Measurements from ENCODE around the gene ADGRA3. TPM values are rescaled to one million over a fixed set of nuclear protein-coding genes. Genes with fewer than 3 reads are reported as not detected.
"Not testable (repeated sequence)": the region's sequence is repeated elsewhere in the genome, so short reads cannot be mapped to it uniquely, and the experiment has no call there.

ADGRA3 gene
- total RNA-seq, 2 donors from 2014 or later: 51.8 to 54.9 TPM

DNA sequence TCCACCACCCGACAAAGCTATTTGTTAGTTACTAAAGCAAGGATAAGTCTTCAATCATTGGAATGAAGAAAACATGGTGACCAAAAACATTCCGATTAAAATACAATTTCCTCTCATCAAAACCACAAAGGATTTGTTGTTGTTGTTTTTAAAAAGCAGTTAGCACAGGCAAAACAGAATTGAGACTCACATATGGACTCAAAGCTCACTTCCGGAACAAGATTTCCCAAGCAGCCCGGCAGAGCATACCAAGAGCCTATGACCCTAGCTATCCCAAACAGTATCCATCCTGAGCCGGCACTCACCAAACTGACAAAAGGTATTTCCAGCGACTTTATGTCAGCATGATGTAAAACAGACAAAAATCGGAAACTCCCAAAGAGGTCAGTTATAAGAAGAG, 39.9 kb downstream of the ADGRA3 start:
- H3K9me3 ChIP-seq (ENCODE audit: control insufficient read depth, low read length): peaks cover 21% of the 10 kb centered on the region
- H3K9me3 Mint-ChIP-seq: peaks cover 10% of the 10 kb centered on the region
- no peaks in the 10 kb centered on the region for H3K27me3 ChIP-seq (ENCODE audit: control insufficient read depth, insufficient read depth, low read length, poor library complexity, severe bottlenecking)
- H3K36me3 ChIP-seq (ENCODE audit: control insufficient read depth, insufficient read depth, low read length): peaks cover 6% of the 10 kb centered on the region
- no peaks in the 10 kb centered on the region for H3K27me3 Mint-ChIP-seq (ENCODE audit: insufficient read depth)
- peak overlapping the region; percentile 55 for H3K27ac Mint-ChIP-seq
- WGBS, 2 experiments (ENCODE audit: insufficient coverage in 1 of 2, insufficient read length in 1 of 2): 95 to 100% methylated on average over 2 to 7 of the region's 7 CpGs
- no peak overlapping the region for H3K9ac ChIP-seq (ENCODE audit: extremely low read depth, low read length, poor library complexity, severe bottlenecking)
- H3K4me1 ChIP-seq (ENCODE audit: control insufficient read depth, insufficient read depth, low read length): peaks cover 5% of the 10 kb centered on the region
- TF ChIP-seq, protein P1, sequence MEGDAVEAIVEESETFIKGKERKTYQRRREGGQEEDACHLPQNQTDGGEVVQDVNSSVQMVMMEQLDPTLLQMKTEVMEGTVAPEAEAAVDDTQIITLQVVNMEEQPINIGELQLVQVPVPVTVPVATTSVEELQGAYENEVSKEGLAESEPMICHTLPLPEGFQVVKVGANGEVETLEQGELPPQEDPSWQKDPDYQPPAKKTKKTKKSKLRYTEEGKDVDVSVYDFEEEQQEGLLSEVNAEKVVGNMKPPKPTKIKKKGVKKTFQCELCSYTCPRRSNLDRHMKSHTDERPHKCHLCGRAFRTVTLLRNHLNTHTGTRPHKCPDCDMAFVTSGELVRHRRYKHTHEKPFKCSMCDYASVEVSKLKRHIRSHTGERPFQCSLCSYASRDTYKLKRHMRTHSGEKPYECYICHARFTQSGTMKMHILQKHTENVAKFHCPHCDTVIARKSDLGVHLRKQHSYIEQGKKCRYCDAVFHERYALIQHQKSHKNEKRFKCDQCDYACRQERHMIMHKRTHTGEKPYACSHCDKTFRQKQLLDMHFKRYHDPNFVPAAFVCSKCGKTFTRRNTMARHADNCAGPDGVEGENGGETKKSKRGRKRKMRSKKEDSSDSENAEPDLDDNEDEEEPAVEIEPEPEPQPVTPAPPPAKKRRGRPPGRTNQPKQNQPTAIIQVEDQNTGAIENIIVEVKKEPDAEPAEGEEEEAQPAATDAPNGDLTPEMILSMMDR (conservative IDR thresholded peaks at IDR 0.05): no peak
- peaks cover 24% of the 10 kb centered on the region for H3K36me3 Mint-ChIP-seq (ENCODE audit: low read depth)
- no peak overlapping the region for H3K27ac ChIP-seq (ENCODE audit: low read depth, low read length)
- peaks cover 27% of the 10 kb centered on the region for H3K4me1 Mint-ChIP-seq
- H3K4me3 Mint-ChIP-seq: no peak overlapping the region
- DNase-seq: no peak
- H3K4me3 ChIP-seq (ENCODE audit: low read length): no peak overlapping the region

DNA sequence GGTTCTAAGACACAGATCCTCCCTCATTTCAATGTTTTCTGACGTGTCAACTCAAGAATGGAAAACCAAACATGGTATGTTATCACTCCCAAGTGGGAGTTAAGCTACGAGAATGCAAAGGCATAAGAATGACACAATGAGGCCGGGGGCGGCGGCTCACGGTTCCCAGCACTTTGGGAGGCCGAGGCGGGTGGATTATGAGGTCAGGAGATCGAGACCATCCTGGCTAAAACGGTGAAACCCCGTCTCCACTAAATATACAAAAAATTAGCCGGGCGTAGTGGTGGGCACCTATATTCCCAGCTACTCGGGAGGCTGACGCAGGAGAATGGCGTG, 40.6 kb downstream of the ADGRA3 start:
- H3K9me3 Mint-ChIP-seq; H3K4me3 Mint-ChIP-seq; H3K9ac ChIP-seq (ENCODE audit: extremely low read depth, low read length, poor library complexity, severe bottlenecking); H3K4me1 ChIP-seq (ENCODE audit: control insufficient read depth, insufficient read depth, low read length); H3K27ac ChIP-seq (ENCODE audit: low read depth, low read length); DNase-seq; H3K4me3 ChIP-seq (ENCODE audit: low read length); H3K27me3 Mint-ChIP-seq (ENCODE audit: insufficient read depth); H3K27me3 ChIP-seq (ENCODE audit: control insufficient read depth, insufficient read depth, low read length, poor library complexity, severe bottlenecking): not testable (repeated sequence)
- peaks cover 10% of the 10 kb centered on the region for H3K36me3 ChIP-seq (ENCODE audit: control insufficient read depth, insufficient read depth, low read length)
- peaks cover 21% of the 10 kb centered on the region for H3K9me3 ChIP-seq (ENCODE audit: control insufficient read depth, low read length)
- Mint-ChIP-seq H3K27ac (peak overlapping the region; percentile 9), H3K36me3 (ENCODE audit: low read depth) (peaks cover 26% of the 10 kb centered on the region), H3K4me1 (peaks cover 27% of the 10 kb centered on the region)
- 84 to 89% methylated on average over 11 to 16 of the region's 16 CpGs for WGBS, 2 experiments (ENCODE audit: insufficient coverage in 1 of 2, insufficient read length in 1 of 2)

DNA sequence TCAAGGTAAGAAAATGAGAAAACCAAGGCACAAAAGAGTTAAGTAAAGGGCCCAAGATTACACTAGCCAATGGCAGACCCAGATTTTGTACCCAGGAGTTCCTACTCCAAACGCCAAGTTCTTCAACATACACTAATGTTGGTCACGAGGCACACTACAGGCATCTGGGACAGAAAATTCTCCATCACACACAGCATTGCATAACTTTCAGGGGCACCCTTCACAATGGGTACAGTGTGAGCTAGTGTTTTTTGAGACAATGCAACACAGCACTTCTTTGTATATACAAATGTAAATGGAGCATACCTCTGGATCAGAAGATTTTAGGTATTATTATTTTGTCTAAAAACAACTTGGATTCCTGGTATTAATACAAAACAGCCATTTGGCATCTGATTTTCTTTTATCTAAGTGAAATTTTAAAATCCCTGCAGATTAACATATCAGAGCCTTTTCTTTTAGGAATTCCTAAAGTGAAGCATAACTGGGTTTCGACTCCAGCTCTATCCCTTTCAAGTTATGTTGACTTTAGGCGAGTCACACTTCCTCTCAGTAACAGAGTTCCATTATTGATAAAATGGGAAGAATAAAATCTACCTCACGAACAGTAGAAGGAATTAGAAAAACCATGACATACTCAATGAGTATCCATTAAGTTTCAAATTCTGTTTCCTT, 41.1 kb downstream of the ADGRA3 start:
- Histone ChIP-seq H3K27me3 (ENCODE audit: control insufficient read depth, insufficient read depth, low read length, poor library complexity, severe bottlenecking) (no peaks in the 10 kb centered on the region), H3K9me3 (ENCODE audit: control insufficient read depth, low read length) (peaks cover 21% of the 10 kb centered on the region), H3K4me1 (ENCODE audit: control insufficient read depth, insufficient read depth, low read length) (peaks cover 5% of the 10 kb centered on the region), H3K9ac (ENCODE audit: extremely low read depth, low read length, poor library complexity, severe bottlenecking) (no peak overlapping the region), H3K27ac (ENCODE audit: low read depth, low read length) (no peak overlapping the region), H3K36me3 (ENCODE audit: control insufficient read depth, insufficient read depth, low read length) (peaks cover 12% of the 10 kb centered on the region), H3K4me3 (ENCODE audit: low read length) (no peak overlapping the region)
- TF ChIP-seq, protein P1 (conservative IDR thresholded peaks at IDR 0.05): no peak
- Mint-ChIP-seq H3K36me3 (ENCODE audit: low read depth) (peaks cover 25% of the 10 kb centered on the region), H3K4me1 (peaks cover 27% of the 10 kb centered on the region), H3K27me3 (ENCODE audit: insufficient read depth) (no peaks in the 10 kb centered on the region), H3K4me3 (no peak overlapping the region), H3K27ac (peak overlapping the region; percentile 13), H3K9me3 (peaks cover 6% of the 10 kb centered on the region)
- 63 to 84% methylated on average over 2 to 5 of the region's 5 CpGs for WGBS, 2 experiments (ENCODE audit: insufficient coverage in 1 of 2, insufficient read length in 1 of 2)
- no peak for DNase-seq

DNA sequence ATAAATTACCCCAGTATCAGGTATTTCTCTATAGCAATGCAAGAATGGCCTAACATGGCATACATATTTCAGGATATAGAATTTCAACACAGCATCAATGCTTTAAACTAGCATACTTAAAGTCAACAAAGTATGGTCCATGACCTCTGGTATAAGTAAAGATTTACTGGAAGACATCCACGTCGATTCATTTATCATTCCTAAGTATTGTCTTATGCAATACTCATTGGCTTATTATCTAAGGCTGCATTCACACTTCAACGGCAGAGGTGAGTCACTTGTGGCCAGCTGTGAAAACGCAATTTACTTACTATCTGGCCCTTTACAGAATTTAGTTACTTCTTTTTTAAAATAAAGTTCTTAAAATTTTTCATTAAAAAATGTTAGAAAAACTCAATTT, 42.6 kb downstream of the ADGRA3 start:
- Histone ChIP-seq H3K36me3 (ENCODE audit: control insufficient read depth, insufficient read depth, low read length) (peaks cover 17% of the 10 kb centered on the region), H3K9ac (ENCODE audit: extremely low read depth, low read length, poor library complexity, severe bottlenecking) (no peak overlapping the region), H3K27ac (ENCODE audit: low read depth, low read length) (no peak overlapping the region), H3K4me1 (ENCODE audit: control insufficient read depth, insufficient read depth, low read length) (peaks cover 5% of the 10 kb centered on the region), H3K4me3 (ENCODE audit: low read length) (no peak overlapping the region), H3K27me3 (ENCODE audit: control insufficient read depth, insufficient read depth, low read length, poor library complexity, severe bottlenecking) (no peaks in the 10 kb centered on the region), H3K9me3 (ENCODE audit: control insufficient read depth, low read length) (peaks cover 21% of the 10 kb centered on the region)
- Mint-ChIP-seq H3K4me1 (peaks cover 22% of the 10 kb centered on the region), H3K27ac (no peak overlapping the region), H3K9me3 (peaks cover 2% of the 10 kb centered on the region), H3K36me3 (ENCODE audit: low read depth) (peaks cover 30% of the 10 kb centered on the region), H3K27me3 (ENCODE audit: insufficient read depth) (no peaks in the 10 kb centered on the region), H3K4me3 (no peak overlapping the region)
- TF ChIP-seq, protein P1 (conservative IDR thresholded peaks at IDR 0.05): no peak
- 86 to 89% methylated on average over 3 to 4 of the region's 4 CpGs for whole genome bisulfite sequencing, 2 experiments (ENCODE audit: insufficient coverage in 1 of 2, insufficient read length in 1 of 2)
- no peak for DNase-seq
